ENCODE measurements around the gene ESPNL. TPM values are rescaled to one million over a fixed set of nuclear protein-coding genes. Genes with fewer than 3 reads are reported as not detected.

The ESPNL gene
- total RNA-seq, 2 donors from 2014 or later = 0.15 to 0.86 TPM

DNA sequence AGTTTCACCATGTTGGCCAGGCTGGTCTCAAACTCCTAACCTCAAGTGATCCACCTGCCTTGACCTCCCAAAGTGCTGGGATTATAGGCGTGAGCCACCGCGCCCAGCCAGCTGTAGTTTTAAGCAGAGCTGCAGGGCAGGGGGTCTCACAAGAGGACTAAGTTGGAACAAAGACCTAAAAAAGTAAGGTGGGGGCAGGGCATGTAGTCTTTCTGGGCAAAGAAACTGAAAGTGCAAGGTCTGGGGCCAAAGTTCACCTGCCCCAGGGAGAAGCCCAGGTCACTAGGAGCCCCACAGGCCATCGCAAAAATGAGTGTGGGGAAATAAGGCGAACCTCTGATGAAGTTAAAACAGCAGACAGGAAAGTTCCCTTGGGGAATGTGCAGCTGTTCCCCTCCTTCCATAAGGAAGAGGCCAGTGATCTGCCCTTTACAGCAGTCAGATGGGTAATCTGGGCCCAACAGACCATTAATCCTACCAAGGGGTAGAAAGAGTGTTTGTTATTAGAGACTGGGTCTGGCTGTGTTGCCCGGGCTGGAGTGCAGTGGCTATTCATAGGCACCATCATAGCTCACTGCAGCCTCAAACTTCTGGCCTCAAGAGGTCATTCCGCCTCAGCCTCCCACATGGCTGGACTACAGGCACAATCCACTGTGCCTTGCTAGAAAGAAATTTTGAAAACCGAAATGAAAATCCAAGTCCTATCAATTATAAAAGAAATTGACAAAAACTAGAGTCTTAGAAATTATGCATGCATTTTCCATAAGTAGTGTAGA, 36.5 kb upstream of the ESPNL start:
- no peaks in the 10 kb centered on the region for H3K9me3 ChIP-seq (ENCODE audit: control insufficient read depth, low read length)
- H3K27me3 ChIP-seq (ENCODE audit: control insufficient read depth, insufficient read depth, low read length, poor library complexity, severe bottlenecking) = no peaks in the 10 kb centered on the region
- H3K9ac ChIP-seq (ENCODE audit: extremely low read depth, low read length, poor library complexity, severe bottlenecking) = no peak overlapping the region
- DNase-seq = no peak
- H3K36me3 Mint-ChIP-seq (ENCODE audit: low read depth) = peaks cover 39% of the 10 kb centered on the region
- no peaks in the 10 kb centered on the region for H3K9me3 Mint-ChIP-seq
- 89% methylated on average over 7 to 8 of the region's 8 CpGs for WGBS, 2 experiments (ENCODE audit: insufficient coverage in 1 of 2, insufficient read length in 1 of 2)
- H3K27me3 Mint-ChIP-seq (ENCODE audit: insufficient read depth) = no peaks in the 10 kb centered on the region
- H3K27ac ChIP-seq (ENCODE audit: low read depth, low read length) = no peak overlapping the region
- no peak overlapping the region for H3K27ac Mint-ChIP-seq
- H3K36me3 ChIP-seq (ENCODE audit: control insufficient read depth, insufficient read depth, low read length) = peaks cover 34% of the 10 kb centered on the region
- H3K4me3 ChIP-seq (ENCODE audit: low read length) = no peak overlapping the region
- peak overlapping the region; percentile 83 for H3K4me3 Mint-ChIP-seq
- H3K4me1 Mint-ChIP-seq = peaks cover 28% of the 10 kb centered on the region
- TF ChIP-seq, protein P1, sequence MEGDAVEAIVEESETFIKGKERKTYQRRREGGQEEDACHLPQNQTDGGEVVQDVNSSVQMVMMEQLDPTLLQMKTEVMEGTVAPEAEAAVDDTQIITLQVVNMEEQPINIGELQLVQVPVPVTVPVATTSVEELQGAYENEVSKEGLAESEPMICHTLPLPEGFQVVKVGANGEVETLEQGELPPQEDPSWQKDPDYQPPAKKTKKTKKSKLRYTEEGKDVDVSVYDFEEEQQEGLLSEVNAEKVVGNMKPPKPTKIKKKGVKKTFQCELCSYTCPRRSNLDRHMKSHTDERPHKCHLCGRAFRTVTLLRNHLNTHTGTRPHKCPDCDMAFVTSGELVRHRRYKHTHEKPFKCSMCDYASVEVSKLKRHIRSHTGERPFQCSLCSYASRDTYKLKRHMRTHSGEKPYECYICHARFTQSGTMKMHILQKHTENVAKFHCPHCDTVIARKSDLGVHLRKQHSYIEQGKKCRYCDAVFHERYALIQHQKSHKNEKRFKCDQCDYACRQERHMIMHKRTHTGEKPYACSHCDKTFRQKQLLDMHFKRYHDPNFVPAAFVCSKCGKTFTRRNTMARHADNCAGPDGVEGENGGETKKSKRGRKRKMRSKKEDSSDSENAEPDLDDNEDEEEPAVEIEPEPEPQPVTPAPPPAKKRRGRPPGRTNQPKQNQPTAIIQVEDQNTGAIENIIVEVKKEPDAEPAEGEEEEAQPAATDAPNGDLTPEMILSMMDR (conservative IDR thresholded peaks at IDR 0.05) = no peak
- peaks cover 5% of the 10 kb centered on the region for H3K4me1 ChIP-seq (ENCODE audit: control insufficient read depth, insufficient read depth, low read length)

DNA sequence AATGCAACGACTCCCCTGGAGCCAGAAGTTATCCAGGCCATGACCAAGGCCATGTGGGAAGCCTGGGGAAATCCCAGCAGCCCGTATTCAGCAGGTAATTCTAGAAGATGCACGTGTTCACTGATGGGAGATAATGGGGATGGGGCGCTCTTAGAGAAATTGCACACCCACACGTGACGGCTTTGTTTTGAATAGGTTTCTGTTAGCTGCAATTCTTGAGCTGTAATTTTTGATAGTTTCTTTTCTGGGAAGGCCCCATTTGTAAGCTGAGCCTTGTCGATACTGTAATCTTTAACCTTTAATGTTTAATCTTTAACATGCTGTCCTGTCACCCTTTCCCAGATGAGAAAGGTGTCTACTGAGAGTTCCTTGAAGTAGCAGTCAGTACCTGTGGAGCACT, 35.8 kb upstream of the ESPNL start:
- H3K4me3 Mint-ChIP-seq = no peak overlapping the region
- no peak overlapping the region for H3K27ac Mint-ChIP-seq
- peaks cover 44% of the 10 kb centered on the region for H3K36me3 Mint-ChIP-seq (ENCODE audit: low read depth)
- Histone ChIP-seq H3K9me3 (ENCODE audit: control insufficient read depth, low read length) (no peaks in the 10 kb centered on the region), H3K27ac (ENCODE audit: low read depth, low read length) (no peak overlapping the region), H3K4me1 (ENCODE audit: control insufficient read depth, insufficient read depth, low read length) (peaks cover 5% of the 10 kb centered on the region), H3K4me3 (ENCODE audit: low read length) (no peak overlapping the region), H3K36me3 (ENCODE audit: control insufficient read depth, insufficient read depth, low read length) (peaks cover 39% of the 10 kb centered on the region), H3K27me3 (ENCODE audit: control insufficient read depth, insufficient read depth, low read length, poor library complexity, severe bottlenecking) (no peaks in the 10 kb centered on the region), H3K9ac (ENCODE audit: extremely low read depth, low read length, poor library complexity, severe bottlenecking) (no peak overlapping the region)
- TF ChIP-seq, protein P1 (conservative IDR thresholded peaks at IDR 0.05) = no peak
- H3K9me3 Mint-ChIP-seq = no peaks in the 10 kb centered on the region
- H3K27me3 Mint-ChIP-seq (ENCODE audit: insufficient read depth) = no peaks in the 10 kb centered on the region
- DNase-seq = no peak
- peaks cover 28% of the 10 kb centered on the region for H3K4me1 Mint-ChIP-seq
- 94 to 97% methylated on average over 7 of the region's 7 CpGs for WGBS, 2 experiments (ENCODE audit: insufficient coverage in 1 of 2, insufficient read length in 1 of 2)

DNA sequence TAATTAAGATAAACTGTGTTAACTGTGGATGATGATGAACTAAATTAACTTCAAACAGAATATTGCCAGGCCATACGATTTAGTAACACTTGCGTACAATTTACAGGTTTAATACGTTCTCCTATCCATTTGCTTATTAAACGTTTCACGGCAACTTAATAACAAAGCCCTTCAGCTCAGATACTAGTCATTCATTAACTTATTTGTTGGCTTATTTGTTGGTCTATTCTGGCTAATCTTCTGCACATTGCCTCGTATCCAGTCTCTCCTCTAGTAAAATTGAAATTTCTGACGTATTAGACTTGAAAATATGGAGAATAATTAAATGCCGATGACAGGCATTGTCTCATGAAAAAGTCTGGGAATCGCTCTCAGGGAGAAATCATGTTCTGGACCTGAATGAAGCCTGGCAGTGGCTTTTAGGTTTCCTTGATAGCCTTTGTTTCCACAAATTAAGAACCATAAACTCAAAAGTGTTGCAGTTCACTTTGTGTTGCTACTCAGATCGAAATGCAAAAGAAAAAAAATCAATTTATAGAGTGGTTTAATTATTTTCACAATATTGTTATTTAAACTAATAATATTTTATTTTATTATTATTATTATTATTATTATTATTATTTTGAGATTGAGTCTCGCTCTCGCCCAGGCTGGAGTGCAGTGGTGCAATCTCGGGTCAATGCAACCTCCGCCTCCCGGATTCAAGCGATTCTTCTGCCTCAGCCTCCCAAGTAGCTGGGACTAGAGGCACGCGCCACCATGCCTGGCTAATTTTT, 34.9 kb upstream of the ESPNL start:
- Mint-ChIP-seq H3K9me3 (no peaks in the 10 kb centered on the region), H3K27ac (no peak overlapping the region), H3K36me3 (ENCODE audit: low read depth) (peaks cover 51% of the 10 kb centered on the region), H3K27me3 (ENCODE audit: insufficient read depth) (no peaks in the 10 kb centered on the region), H3K4me3 (no peak overlapping the region), H3K4me1 (peaks cover 25% of the 10 kb centered on the region)
- Histone ChIP-seq H3K9ac (ENCODE audit: extremely low read depth, low read length, poor library complexity, severe bottlenecking) (no peak overlapping the region), H3K27ac (ENCODE audit: low read depth, low read length) (no peak overlapping the region), H3K36me3 (ENCODE audit: control insufficient read depth, insufficient read depth, low read length) (peaks cover 46% of the 10 kb centered on the region), H3K27me3 (ENCODE audit: control insufficient read depth, insufficient read depth, low read length, poor library complexity, severe bottlenecking) (no peaks in the 10 kb centered on the region), H3K4me1 (ENCODE audit: control insufficient read depth, insufficient read depth, low read length) (peaks cover 5% of the 10 kb centered on the region), H3K4me3 (ENCODE audit: low read length) (no peak overlapping the region), H3K9me3 (ENCODE audit: control insufficient read depth, low read length) (no peaks in the 10 kb centered on the region)
- WGBS, 2 experiments (ENCODE audit: insufficient coverage in 1 of 2, insufficient read length in 1 of 2) = 82 to 85% methylated on average over 14 to 17 of the region's 18 CpGs
- DNase-seq = no peak
- TF ChIP-seq, protein P1 (conservative IDR thresholded peaks at IDR 0.05) = no peak

Measured in endodermal cell (in vitro differentiated cells).